Tibial nerve (tissue), 3 donors: ENCODE data around the gene VPS13D.

Source experiments
- POLR2A ChIP-seq, 2 donors: fragments of 450-650 bp; IDR thresholded peaks; one replicate each; pipeline ENCODE4 v1.6.1; 2017; ENCODE audit warnings: antibody characterized with exemption in 2 of 2, mild to moderate bottlenecking in 2 of 2, moderate library complexity in 2 of 2
- TF ChIP-seq, protein P1 (sequence below), 5 experiments: fragments of 200-600 bp in 3 of 5; fragments of 450-650 bp in 2 of 5; sonication (generic) in 3 of 5; IDR thresholded peaks; one replicate each; pipeline ENCODE4 v1.5.1; 2016 to 2019; ENCODE audit warnings: antibody characterized with exemption in 5 of 5, mild to moderate bottlenecking in 3 of 5, moderate library complexity in 2 of 5

GRCh38 chr1:12189328-12189682, 40.5 kb upstream of the VPS13D start:
- TF ChIP-seq, protein P1, sequence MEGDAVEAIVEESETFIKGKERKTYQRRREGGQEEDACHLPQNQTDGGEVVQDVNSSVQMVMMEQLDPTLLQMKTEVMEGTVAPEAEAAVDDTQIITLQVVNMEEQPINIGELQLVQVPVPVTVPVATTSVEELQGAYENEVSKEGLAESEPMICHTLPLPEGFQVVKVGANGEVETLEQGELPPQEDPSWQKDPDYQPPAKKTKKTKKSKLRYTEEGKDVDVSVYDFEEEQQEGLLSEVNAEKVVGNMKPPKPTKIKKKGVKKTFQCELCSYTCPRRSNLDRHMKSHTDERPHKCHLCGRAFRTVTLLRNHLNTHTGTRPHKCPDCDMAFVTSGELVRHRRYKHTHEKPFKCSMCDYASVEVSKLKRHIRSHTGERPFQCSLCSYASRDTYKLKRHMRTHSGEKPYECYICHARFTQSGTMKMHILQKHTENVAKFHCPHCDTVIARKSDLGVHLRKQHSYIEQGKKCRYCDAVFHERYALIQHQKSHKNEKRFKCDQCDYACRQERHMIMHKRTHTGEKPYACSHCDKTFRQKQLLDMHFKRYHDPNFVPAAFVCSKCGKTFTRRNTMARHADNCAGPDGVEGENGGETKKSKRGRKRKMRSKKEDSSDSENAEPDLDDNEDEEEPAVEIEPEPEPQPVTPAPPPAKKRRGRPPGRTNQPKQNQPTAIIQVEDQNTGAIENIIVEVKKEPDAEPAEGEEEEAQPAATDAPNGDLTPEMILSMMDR (IDR thresholded peaks at IDR 0.05), result no peak
- no peak for TF ChIP-seq POLR2A (IDR thresholded peaks at IDR 0.05)
